PC-9 (cell line): ENCODE data around the gene NEB.

Source experiments
- CTCF ChIP-seq: fragments of 200-600 bp; sonication (generic); conservative IDR thresholded peaks from 2 replicates; pipeline ENCODE4 v1.6.1; 2017; ENCODE audit warnings: mixed run types, antibody characterized with exemption, mild to moderate bottlenecking, moderate library complexity
- EZH2 ChIP-seq: fragments of 200-600 bp; sonication (generic); IDR thresholded peaks from 2 replicates; pipeline ENCODE4 v1.8.0; 2017; ENCODE audit warnings: antibody characterized with exemption, low read depth

- TF ChIP-seq CTCF (no peak), EZH2 (no peak)
These were observed 24.5 kb upstream of the NEB start for GRCh38 chr2:151758744-151759143.
